Small intestine (tissue), 7 donors: ENCODE data around the gene SLC43A3. TPM values are rescaled to one million over a fixed set of nuclear protein-coding genes. Genes with fewer than 3 reads are reported as not detected.
"Not testable (repeated sequence)": the region's sequence is repeated elsewhere in the genome, so short reads cannot be mapped to it uniquely, and the experiment has no call there.

Experiments
- DNase-seq, 2 donors: peaks; one replicate each; pipeline versions ENCODE4 v3.0.0 to v3.0.0-alpha.2; 2013
- FAIRE-seq: peaks from 2 replicates; lab custom pipeline; 2012; peaks lifted over from hg19 to GRCh38; lab: Jason Lieb, UNC
- H3K27ac ChIP-seq, 3 donors: one replicate each; pipeline ENCODE4 v1.5.1; 2013; ENCODE audit warnings: low read length in 2 of 3, mild to moderate bottlenecking in 2 of 3, control low read depth in 1 of 3, inconsistent platforms in 1 of 3, low read depth in 1 of 3, moderate library complexity in 1 of 3
- H3K27me3 ChIP-seq, 3 donors: one replicate each; pipeline ENCODE4 v1.6.1; 2013; ENCODE audit warnings: low read length in 3 of 3, inconsistent platforms in 1 of 3; ENCODE audit not compliant: control insufficient read depth in 3 of 3, insufficient read depth in 3 of 3
- H3K36me3 ChIP-seq, 3 donors: one replicate each; pipeline ENCODE4 v1.6.1; 2013; ENCODE audit warnings: low read length in 3 of 3, inconsistent platforms in 1 of 3, low read depth in 1 of 3, mild to moderate bottlenecking in 1 of 3, moderate library complexity in 1 of 3; ENCODE audit not compliant: control insufficient read depth in 3 of 3, insufficient read depth in 2 of 3
- H3K4me1 ChIP-seq, 3 donors: one replicate each; pipeline ENCODE4 v1.6.1; 2013; ENCODE audit warnings: low read length in 2 of 3, inconsistent platforms in 1 of 3, low read depth in 1 of 3, mild to moderate bottlenecking in 1 of 3, moderate library complexity in 1 of 3; ENCODE audit not compliant: control insufficient read depth in 3 of 3, insufficient read depth in 2 of 3
- H3K4me3 ChIP-seq, 3 donors: one replicate each; pipeline ENCODE4 v1.5.1; 2013; ENCODE audit warnings: low read length in 3 of 3, control low read depth in 1 of 3, inconsistent platforms in 1 of 3, low read depth in 1 of 3, mild to moderate bottlenecking in 1 of 3, moderate library complexity in 1 of 3
- H3K9me3 ChIP-seq, 2 donors: one replicate each; pipeline ENCODE4 v1.6.1; 2013; ENCODE audit warnings: low read depth in 1 of 2, low read length in 1 of 2; ENCODE audit not compliant: control insufficient read depth in 2 of 2, insufficient read depth in 1 of 2
- WGBS, 3 donors: extraction: QIAGEN DNeasy Blood & Tissue Kit; methylation state at CpG; one replicate each; pipeline ENCODE4 v1.1.7; 2013; 5-methylcytosine and 5-hydroxymethylcytosine counted together
- polyA plus RNA-seq, 4 donors: library from polyadenylated mRNA; stranded (reverse) in 3 of 4; unstranded in 1 of 4; fragments of 200-250 nt in 3 of 4; fragments of 120-200 nt in 1 of 4; gene quantifications; one replicate each; pipeline versions ENCODE4 v1.2.1 to v1.2.3, GENCODE V29; 2013
- donor health status: healthy with polysubstance abuse.
- donor health status: control.
- donor health status: control.
- donor health status: Bipolar disorder and iron deficiency.
- donor health status: healthy.

SLC43A3 gene
- polyA plus RNA-seq, 4 donors = 2.4 to 13.8 (median 8.3) TPM

- FAIRE-seq (no peak), DNase-seq (peak; percentile 73 to 89)
- H3K9me3 ChIP-seq = no peaks in the 10 kb centered on the region
- 15 to 18% (median 16%) methylated on average over 19 of the region's 19 CpGs for WGBS, 3 donors
- no peak overlapping the region for H3K4me3 ChIP-seq
- no peak overlapping the region for H3K27ac ChIP-seq
- no peaks in the 10 kb centered on the region for H3K36me3 ChIP-seq
- peaks cover 0 to 51% (median 10%) of the 10 kb centered on the region in 3 donors for H3K27me3 ChIP-seq
- peaks cover 4 to 43% (median 5%) of the 10 kb centered on the region in 3 donors for H3K4me1 ChIP-seq
Observed at GRCh38 chr11:57456960-57457642, 30.2 kb upstream of the SLC43A3 start.

- H3K4me1 ChIP-seq = peaks cover 4 to 30% (median 5%) of the 10 kb centered on the region in 3 donors
- FAIRE-seq (no peak), DNase-seq (peak; percentile 71 to 77)
- H3K9me3 ChIP-seq = no peaks in the 10 kb centered on the region
- H3K36me3 ChIP-seq = no peaks in the 10 kb centered on the region
- peaks cover 0 to 19% (median 2%) of the 10 kb centered on the region in 3 donors for H3K27me3 ChIP-seq
- H3K4me3 ChIP-seq = no peak overlapping the region
- 31 to 62% (median 45%) methylated on average over 2 of the region's 2 CpGs for WGBS, 3 donors
- H3K27ac ChIP-seq = peak overlapping the region in 1 of 3 donors; percentile 44
Observed at GRCh38 chr11:57453543-57454177, 26.7 kb upstream of the SLC43A3 start.

DNA sequence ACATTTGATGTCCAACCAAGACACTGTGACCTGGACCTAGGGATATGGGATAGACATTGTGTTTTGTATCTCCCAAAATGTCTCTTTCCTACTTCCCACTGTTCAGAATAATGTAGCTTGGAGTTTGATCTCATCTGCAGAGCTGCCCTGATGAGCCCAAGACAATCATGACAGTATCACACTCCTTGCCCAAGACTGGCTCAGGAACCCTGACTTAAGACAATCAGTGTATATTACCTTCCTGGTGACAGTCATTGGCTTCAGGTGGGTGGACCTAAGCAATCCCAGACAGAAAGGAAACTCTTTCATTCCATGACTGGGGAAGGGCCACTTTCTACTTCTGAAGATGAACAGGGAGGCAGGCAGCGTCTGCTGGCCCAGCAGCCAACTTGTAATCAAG lies 19.1 kb upstream of the SLC43A3 start:
- FAIRE-seq = no peak
- Histone ChIP-seq H3K27ac (no peak overlapping the region), H3K4me1 (peaks cover 0 to 3% (median 0%) of the 10 kb centered on the region in 3 donors), H3K27me3 (no peaks in the 10 kb centered on the region), H3K4me3 (no peak overlapping the region), H3K36me3 (no peaks in the 10 kb centered on the region), H3K9me3 (no peaks in the 10 kb centered on the region)
- 71 to 80% (median 74%) methylated on average over 1 of the region's 1 CpG for WGBS, 3 donors
- no peak for DNase-seq

DNA sequence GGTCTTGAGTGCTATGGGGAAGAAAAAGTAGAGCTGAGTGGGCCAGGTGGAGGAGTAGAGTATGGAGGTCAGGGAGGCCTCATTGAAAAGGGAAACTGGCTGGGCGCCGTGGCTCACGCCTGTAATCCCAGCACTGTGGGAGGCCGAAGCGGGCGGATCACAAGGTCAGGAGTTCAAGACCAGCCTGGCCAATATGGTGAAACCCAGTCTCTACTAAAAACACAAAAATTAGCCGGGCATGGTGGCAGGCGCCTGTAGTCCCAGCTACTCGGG lies 18.1 kb upstream of the SLC43A3 start:
- not testable (repeated sequence) for H3K4me1 ChIP-seq, FAIRE-seq, H3K27me3 ChIP-seq, H3K9me3 ChIP-seq, DNase-seq, H3K4me3 ChIP-seq, H3K36me3 ChIP-seq
- 85 to 88% (median 85%) methylated on average over 8 to 9 of the region's 9 CpGs for WGBS, 3 donors
- peak overlapping the region in 1 of 3 donors; percentile 52 for H3K27ac ChIP-seq

GRCh38 chr11:57444362-57445121 lies 17.6 kb upstream of the SLC43A3 start:
- 44 to 64% (median 51%) methylated on average over 9 of the region's 9 CpGs for WGBS, 3 donors
- DNase-seq (peak in 1 of 2 donors; percentile 64), FAIRE-seq (no peak)
- Histone ChIP-seq H3K27me3 (no peaks in the 10 kb centered on the region), H3K27ac (peak overlapping the region in 1 of 3 donors; percentile 52), H3K36me3 (no peaks in the 10 kb centered on the region), H3K9me3 (no peaks in the 10 kb centered on the region), H3K4me1 (peaks cover 0 to 3% (median 0%) of the 10 kb centered on the region in 3 donors), H3K4me3 (no peak overlapping the region)

DNA sequence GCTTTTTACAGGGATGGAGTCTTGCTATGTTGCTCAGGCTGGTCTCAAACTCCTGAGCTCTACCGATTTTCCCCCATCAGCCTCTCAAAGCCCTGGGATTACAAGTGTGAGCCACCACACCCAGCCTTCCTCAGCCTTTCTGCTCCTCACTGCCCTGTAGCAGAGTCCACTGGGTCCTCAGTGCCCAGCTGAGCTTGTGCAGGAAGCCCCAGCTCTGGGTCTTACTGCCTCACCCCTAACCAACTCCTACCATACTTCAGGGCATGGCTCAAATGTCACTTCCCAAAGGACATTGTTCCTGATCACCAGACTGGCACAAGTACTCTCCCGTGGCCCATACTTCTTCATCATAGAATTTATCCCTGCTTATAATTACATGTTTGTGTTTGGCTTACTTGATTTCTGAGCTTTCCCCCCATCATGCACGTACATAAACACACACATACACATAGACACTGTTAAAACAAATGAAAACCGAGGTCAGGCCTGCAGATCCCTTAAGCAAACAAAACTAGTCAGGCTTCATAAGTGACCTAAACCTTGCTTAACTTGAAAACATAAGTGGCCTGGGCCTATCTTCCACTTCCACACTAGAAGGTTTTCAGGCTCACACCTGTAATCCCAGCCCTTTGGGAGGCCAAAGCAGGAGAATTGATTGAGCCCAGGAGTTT lies 14.0 kb upstream of the SLC43A3 start:
- Histone ChIP-seq H3K27me3 (no peaks in the 10 kb centered on the region), H3K4me3 (no peak overlapping the region), H3K4me1 (peaks cover 0 to 11% (median 0%) of the 10 kb centered on the region in 3 donors), H3K27ac (no peak overlapping the region), H3K36me3 (no peaks in the 10 kb centered on the region), H3K9me3 (no peaks in the 10 kb centered on the region)
- WGBS, 3 donors = 84 to 88% (median 88%) methylated on average over 4 of the region's 4 CpGs
- DNase-seq = no peak
- no peak for FAIRE-seq

- H3K4me1 ChIP-seq = peaks cover 0 to 14% (median 0%) of the 10 kb centered on the region in 3 donors
- FAIRE-seq (no peak), DNase-seq (no peak)
- H3K36me3 ChIP-seq = no peaks in the 10 kb centered on the region
- no peaks in the 10 kb centered on the region for H3K9me3 ChIP-seq
- H3K27ac ChIP-seq = no peak overlapping the region
- H3K4me3 ChIP-seq = no peak overlapping the region
- WGBS, 3 donors = 80 to 91% (median 83%) methylated on average over 6 of the region's 6 CpGs
- H3K27me3 ChIP-seq = no peaks in the 10 kb centered on the region
Observed at GRCh38 chr11:57439786-57440185, 12.9 kb upstream of the SLC43A3 start.
